ENCODE measurements around the gene MARF1.
"Not testable (repeated sequence)": the region's sequence is repeated elsewhere in the genome, so short reads cannot be mapped to it uniquely, and the experiment has no call there.

Gene MARF1

GRCh38 chr16:15620611-15621195 is 22.3 kb downstream of the MARF1 start:
- no peak for DNase-seq

- no peak for DNase-seq
Observed at GRCh38 chr16:15618392-15618791, 24.6 kb downstream of the MARF1 start.

DNA sequence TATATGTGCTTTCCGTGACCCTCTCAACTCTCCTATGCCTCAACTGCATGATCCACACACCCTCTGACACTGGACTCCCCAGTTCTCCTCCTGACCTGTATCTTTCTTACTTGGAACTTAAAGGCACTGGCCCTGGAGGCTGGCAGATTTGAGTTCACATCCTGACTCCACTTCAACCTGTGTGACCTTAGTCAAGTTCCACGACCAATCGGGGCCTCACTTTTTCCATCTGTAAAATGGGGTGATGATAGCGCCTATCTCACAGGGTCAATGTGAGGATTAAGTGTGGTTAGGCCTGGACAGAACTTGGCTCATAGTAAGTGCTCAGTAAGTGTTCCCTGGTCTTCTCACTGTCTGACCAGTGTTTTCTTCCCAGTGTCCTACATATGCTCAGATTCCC is 25.1 kb downstream of the MARF1 start:
- DNase-seq = no peak

- no peak for DNase-seq
Observed at GRCh38 chr16:15616475-15617165, 26.3 kb downstream of the MARF1 start.

DNA sequence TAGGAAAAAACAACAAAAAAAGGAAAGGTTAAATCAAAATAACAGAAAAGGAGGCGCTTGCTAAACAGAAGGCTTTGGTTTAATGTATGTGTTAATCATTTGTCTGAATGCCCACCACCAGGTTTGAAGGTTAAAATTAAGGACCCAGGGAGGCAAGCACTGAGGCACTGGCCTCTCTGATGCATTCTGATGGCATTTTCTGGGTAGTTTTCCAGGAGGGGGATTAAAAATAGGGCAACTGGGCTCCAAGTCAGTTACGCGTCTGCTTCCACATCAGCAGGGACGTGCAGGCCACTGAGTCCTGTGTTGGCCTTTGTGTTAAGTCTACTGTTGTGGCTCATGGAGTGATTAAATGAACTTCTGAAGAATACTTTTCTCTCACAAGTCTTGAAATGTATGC is 26.9 kb downstream of the MARF1 start:
- DNase-seq = no peak

GRCh38 chr16:15613676-15614075 is 29.3 kb downstream of the MARF1 start:
- DNase-seq = no peak

DNA sequence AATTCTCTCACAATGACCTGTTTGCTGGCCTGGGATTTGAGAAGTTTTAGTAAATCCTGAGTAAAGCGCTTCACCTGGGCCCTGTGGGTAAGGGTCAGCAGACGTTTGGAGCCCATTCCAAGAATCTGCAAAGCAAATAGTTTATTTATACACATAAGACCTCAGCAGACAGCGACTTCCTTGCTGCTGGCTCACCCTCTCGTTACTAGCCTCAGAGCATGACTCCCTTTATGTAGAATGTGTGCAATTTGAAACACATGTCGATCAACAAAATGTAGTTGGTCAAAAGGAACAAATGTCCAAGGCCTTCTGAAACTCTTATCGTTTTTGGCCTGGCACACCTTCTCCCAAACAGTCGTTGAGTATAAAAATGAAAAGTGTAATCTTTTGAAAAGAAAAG is 31.3 kb downstream of the MARF1 start:
- no peak for DNase-seq

DNA sequence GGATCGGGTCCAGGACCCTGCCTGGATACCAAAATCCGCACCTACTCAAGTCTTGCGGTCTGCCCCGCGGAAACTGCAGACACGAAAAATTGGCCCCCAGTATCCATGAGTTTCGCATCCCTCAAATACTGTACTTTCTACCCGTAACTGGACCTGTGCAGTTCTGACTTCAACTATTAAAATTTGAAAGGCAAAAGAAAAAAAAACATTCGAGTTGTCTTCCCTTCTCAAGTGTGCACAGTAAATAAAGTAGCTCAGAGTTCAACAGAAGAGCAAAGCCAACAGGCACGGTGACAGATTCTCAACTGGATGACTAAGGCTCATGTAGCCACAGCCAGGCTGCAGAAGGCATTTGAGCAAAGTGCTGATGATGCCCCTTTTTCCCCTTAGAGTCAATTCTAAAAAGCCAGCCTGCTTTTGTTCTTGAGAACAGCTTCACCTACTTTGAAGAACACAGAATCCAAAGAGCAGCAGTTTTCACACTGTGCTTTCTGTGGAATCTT is 32.5 kb downstream of the MARF1 start:
- no peak for DNase-seq

DNA sequence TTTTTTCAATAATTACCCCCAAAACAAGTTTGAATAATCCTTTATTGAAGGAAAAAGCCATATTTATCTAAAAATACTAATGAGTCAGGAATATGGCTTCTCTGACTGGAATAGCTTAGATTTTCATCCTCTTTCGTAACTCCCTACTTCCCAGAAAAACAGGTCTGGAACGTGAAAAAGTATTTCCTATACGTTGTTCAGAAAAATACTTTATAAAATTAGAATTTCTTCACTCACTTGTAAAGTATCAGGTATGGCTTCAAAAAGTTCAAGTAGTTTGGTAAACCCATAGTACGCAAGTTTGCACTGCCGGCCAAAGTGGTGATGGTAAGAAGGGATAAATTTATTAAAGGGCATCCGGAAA is 33.7 kb downstream of the MARF1 start:
- no peak for DNase-seq

GRCh38 chr16:15608398-15609285 is 34.3 kb downstream of the MARF1 start:
- DNase-seq = no peak

- DNase-seq = no peak
Observed at GRCh38 chr16:15607700-15608396, 35.1 kb downstream of the MARF1 start.

DNA sequence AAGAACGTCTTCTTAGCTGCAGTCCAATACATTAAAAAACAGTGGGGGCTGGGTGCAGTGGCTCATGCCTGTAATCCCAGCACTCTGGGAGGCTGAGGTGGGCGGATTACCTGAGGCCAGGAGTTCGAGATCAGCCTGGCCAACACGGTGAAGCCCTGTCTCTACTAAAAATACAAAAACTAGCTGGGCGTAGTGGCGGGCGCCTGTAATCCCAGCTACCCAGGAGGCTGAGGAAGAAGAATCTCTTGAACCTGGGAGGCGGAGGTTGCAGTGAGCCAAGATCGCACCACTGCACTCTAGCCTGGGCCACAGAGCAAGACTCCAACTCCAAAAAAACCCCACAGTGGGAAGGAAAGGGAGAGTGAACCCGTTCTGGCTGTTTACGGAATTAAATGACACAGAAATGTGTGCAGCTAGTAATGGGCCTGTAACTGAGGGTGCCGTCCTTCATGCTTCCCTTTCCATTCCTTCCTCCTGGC is 35.7 kb downstream of the MARF1 start:
- DNase-seq = not testable (repeated sequence)

GRCh38 chr16:15606518-15607220 is 36.3 kb downstream of the MARF1 start:
- DNase-seq = no peak

DNA sequence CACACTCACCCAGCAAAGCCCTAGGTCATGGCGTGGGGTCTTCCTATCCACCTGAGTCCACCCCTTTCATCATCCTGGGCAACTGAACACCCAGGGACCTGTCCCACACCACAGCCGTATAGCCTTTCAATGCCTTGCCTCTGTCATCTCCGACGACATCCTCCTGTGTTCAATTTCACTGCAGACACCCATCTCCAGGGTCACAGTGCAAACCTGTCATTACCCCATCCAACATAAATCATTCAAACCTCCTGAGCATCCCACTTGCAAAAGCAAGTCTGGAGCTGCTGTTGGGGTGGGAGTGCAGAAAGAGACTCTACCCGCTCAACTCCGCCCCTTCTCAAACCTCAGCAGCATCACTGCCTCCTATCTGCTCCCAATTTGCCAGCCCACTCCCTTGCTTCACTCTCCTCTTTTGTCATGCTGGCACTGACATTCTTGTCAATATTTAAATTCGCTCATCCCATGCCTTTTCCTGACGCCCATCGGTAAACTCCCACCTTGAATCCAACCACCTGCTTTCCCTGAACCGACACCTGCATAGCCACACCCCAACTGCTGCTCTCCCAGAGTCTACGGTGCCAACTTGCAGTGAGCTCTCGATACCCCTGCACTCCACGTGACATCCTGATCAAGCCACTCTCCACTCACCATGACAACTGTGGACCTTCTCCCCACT is 37.0 kb downstream of the MARF1 start:
- DNase-seq = no peak

DNA sequence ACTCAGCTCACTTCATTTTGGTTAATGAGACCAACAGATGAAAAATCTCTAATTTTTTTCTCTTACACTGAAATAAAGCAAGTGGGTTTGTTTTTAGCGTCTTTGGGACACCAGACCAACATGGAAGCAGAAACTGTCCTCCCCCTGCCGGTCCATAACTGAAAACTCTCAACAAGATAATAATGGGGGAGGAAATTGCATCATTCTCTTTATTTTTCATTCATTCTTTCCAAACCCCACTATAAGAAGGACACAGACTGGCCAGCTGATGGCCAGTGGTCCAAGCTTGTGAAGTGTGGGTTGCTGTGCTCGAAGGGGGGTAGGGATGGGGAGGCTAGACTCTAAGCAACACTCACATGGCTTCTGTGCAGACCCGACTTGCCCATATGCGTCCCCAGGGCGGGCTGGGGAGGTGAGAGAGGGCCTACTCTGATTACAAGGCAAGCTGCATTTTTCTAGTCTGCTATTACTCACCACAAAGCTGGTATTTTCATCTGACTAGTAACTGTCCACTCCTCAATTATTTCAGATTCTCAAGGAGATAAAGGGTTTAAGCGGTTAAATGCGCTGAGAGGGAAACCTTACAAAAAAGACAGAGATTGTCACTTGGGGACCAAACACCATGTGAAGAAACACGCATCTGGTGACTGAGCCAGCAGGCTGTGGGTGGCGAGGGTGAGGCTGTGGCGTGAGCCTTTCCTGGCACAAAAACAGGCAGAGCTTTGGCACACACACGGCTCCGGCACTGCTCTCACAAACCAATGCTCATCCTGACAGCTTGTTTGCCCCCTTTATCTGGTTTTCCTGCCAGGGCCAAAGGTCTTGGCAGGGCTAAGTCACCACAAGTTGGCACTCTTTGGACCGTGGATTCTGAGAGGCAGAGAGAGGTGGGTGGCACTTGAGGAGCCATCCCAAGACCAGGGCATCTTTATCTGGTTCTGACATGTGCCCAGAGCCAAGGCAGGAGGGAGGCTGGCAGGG is 38.2 kb downstream of the MARF1 start:
- DNase-seq = no peak

- no peak for DNase-seq
Observed at GRCh38 chr16:15602285-15603044, 40.5 kb downstream of the MARF1 start.

DNA sequence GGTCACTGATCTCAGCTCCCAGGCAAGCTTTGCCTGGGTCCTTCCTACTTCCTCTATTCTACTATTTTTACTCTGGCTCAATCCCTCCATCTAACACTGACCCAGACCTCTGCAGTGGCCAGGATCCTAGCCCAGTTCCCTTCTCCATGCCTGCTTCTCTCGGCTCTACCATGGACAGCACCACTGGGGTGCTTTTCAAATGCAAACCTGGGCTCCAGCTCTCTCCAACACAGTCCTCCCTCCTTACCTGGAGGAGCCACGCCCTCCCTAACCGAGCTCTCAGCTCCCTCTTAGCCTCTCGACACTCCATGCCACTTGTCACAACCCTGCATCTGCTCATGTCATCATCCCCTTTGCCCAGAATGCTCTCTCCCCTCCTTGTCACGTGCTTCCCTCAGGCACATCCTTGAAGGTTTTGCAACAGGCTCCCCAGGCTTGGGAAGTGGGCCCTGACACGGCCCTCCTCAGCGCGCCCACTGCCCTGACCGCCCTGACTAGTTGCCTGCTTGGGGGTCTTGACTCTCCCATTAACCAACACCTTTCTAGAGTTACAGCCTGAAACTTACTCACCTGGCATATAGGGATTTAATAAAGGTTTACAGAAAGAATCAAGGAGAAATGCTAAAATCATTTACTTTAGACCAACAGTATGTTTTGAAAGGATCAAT is 41.6 kb downstream of the MARF1 start:
- no peak for DNase-seq

GRCh38 chr16:15599303-15600070 is 43.5 kb downstream of the MARF1 start:
- DNase-seq = no peak
